ENCODE results near the gene WDR37.

WDR37 gene

GRCh38 chr10:1103551-1103950, 47.4 kb downstream of the WDR37 start:
- DNase-seq (ENCODE audit: low spot score), result no peak
- no peak overlapping the region for H3K27ac ChIP-seq
- POLR2A ChIA-PET (ENCODE audit: low non-redundant PET), result no interaction called here
- TF ChIP-seq, protein P1, sequence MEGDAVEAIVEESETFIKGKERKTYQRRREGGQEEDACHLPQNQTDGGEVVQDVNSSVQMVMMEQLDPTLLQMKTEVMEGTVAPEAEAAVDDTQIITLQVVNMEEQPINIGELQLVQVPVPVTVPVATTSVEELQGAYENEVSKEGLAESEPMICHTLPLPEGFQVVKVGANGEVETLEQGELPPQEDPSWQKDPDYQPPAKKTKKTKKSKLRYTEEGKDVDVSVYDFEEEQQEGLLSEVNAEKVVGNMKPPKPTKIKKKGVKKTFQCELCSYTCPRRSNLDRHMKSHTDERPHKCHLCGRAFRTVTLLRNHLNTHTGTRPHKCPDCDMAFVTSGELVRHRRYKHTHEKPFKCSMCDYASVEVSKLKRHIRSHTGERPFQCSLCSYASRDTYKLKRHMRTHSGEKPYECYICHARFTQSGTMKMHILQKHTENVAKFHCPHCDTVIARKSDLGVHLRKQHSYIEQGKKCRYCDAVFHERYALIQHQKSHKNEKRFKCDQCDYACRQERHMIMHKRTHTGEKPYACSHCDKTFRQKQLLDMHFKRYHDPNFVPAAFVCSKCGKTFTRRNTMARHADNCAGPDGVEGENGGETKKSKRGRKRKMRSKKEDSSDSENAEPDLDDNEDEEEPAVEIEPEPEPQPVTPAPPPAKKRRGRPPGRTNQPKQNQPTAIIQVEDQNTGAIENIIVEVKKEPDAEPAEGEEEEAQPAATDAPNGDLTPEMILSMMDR (conservative IDR thresholded peaks at IDR 0.05; ENCODE audit: low read depth), result no peak
- CTCF ChIA-PET, result no interaction called here

DNA sequence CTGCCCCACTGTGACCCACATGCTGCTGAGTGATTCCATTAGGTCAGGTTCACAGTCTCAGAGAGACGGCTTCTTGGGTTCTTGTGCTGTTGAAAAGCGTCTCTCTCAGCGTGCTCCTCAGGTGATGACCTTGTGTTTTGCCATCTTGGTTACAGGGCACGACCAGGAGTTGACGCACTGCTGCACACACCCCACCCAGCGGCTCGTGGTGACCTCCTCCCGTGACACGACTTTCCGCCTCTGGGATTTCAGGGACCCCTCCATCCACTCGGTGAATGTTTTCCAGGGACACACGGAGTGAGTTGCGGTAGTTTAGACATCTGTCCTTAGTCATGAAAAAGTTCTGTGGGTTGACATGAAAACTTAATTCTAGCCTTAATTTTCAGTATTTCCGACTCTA, 48.8 kb downstream of the WDR37 start:
- DNase-seq (ENCODE audit: low spot score), result no peak
- TF ChIP-seq, protein P1 (conservative IDR thresholded peaks at IDR 0.05; ENCODE audit: low read depth), result no peak
- ChIA-PET CTCF (no interaction called here), POLR2A (ENCODE audit: low non-redundant PET) (no interaction called here)
- no peak overlapping the region for H3K27ac ChIP-seq

DNA sequence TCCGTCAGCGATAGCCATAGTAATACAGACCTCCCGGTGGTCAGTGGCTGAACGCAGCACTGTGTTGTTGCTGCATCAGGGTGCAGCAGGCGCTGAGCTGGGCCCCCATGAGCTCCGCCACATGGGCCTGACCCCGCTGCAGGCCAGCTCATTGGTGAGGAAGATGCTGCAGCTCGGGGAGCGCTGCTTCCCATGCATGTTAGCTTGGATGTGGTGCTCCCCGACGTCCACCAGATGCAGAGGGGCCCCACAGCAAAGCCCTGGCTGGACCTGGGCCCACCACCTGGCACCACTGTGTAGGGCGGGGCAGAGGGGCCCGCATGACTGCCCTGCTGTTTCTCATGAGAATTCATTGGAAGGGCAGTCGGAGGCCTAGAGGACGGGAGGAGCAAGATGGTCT, 50.8 kb downstream of the WDR37 start:
- ChIA-PET CTCF (no interaction called here), POLR2A (ENCODE audit: low non-redundant PET) (no interaction called here)
- H3K27ac ChIP-seq, result no peak overlapping the region
- TF ChIP-seq, protein P1 (conservative IDR thresholded peaks at IDR 0.05; ENCODE audit: low read depth), result no peak
- DNase-seq (ENCODE audit: low spot score), result no peak

- no peak for DNase-seq (ENCODE audit: low spot score)
- TF ChIP-seq, protein P1 (conservative IDR thresholded peaks at IDR 0.05; ENCODE audit: low read depth), result no peak
- no peak overlapping the region for H3K27ac ChIP-seq
- CTCF ChIA-PET, result no interaction called here
- POLR2A ChIA-PET (ENCODE audit: low non-redundant PET), result no interaction called here
Measured at GRCh38 chr10:1107679-1108078, 51.5 kb downstream of the WDR37 start.

DNA sequence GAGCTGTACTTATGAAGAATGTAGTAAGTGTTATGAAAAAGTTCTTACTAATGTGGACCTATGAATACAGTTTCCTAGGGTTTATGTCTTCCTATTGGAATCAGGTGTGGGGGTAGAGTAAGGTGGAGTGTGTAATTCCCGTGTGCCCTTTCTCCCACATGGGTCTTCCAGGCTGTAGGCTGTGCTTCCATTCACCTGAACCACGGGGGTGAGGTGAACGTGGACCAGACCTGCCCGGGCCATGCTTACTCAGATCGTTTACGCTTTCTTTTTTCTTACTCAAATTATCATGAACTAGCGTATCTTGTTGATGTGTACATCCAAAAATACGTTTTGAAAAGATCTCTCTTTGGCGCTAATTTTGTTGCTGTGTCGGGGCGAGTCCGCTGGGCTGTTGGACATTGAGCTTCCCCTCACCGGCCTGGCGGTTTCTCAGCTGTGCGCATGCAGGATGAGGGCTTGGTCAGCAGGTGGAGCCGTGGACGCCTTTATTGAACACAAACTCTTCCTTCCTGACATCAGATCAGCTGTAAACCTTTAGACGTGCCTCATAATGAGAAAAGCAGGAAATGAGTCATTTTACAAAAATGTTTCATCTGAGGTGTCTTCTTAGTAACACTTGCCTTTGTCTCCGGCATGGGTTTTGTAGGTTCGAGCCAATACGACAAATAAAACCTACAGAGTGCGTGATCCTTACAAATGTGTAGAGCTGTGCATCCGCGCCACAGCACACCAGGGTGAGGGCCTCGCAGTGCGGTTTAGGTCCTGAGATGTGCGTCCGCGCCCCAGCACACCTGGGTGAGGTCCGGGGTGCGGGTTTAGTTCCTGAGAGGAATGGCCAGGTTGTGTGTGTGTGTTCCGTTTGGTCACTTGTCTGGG, 53.8 kb downstream of the WDR37 start:
- ChIA-PET CTCF (interaction anchor here (0.5 to 0.7 kb wide), 4 partner anchors 26 to 311 kb away, joined by 3 read pairs; no protein-coding TSS in a partner anchor), POLR2A (ENCODE audit: low non-redundant PET) (no interaction called here)
- H3K27ac ChIP-seq, result peak overlapping the region; percentile 78
- TF ChIP-seq, protein P1 (conservative IDR thresholded peaks at IDR 0.05; ENCODE audit: low read depth), result peak; percentile 80
- DNase-seq (ENCODE audit: low spot score), result peak; percentile 91

- ChIA-PET CTCF (interaction anchor here (0.5 kb wide), 1 partner anchor 76 kb away, joined by 3 read pairs; no protein-coding TSS in a partner anchor), POLR2A (ENCODE audit: low non-redundant PET) (no interaction called here)
- DNase-seq (ENCODE audit: low spot score), result peak; percentile 31
- H3K27ac ChIP-seq, result peak overlapping the region; percentile 78
- TF ChIP-seq, protein P1 (conservative IDR thresholded peaks at IDR 0.05; ENCODE audit: low read depth), result no peak
Measured at GRCh38 chr10:1110674-1111119, 54.5 kb downstream of the WDR37 start.

Data from RWPE1 (cell line).